HG02973 (cell line): ENCODE results near the gene MLXIP.
A peak's percentile ranks its signal among the peaks of the same experiment; 100 is the strongest.
"Not testable (repeated sequence)": the region's sequence is repeated elsewhere in the genome, so short reads cannot be mapped to it uniquely, and the experiment has no call there.

ENCODE experiments used
- ATAC-seq: cut with Tn5 transposase; IDR thresholded peaks from one replicate; pipeline ENCODE4 v1.9.1; 2021; ENCODE audit warnings: moderate library complexity; ENCODE audit not compliant: unreplicated experiment

The MLXIP gene

DNA sequence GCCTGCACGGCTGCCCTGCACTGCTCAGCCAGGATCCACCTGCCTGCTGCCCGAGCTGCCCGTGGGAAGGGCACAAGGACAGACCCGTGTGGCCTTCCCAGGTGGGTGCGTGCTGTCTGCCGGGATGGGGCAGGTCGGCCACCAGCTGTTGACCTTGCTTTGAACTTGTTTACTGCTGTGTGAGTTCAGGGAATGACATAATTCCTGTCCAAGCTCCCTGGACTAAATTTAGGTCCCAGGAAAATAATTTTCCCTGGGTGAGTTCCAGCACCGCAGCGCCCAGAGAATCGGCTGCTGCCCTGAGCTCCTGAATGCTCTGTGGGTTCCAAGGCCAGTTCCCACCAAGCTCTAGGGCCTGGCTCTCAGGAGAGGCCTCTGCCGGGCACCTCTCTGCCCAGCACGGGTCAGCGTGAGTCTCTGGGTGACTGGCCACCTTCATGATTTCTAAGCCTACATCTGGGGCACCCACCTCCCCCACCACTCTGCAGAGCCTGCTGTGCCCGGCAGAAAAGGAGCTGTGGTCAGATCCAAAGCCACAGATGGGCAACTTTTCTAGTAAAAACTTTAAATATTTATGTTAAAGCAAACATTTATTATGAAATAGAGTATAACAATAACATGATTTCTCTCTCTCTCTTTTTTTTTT, 27.2 kb upstream of the MLXIP start:
- ATAC-seq, result no peak

DNA sequence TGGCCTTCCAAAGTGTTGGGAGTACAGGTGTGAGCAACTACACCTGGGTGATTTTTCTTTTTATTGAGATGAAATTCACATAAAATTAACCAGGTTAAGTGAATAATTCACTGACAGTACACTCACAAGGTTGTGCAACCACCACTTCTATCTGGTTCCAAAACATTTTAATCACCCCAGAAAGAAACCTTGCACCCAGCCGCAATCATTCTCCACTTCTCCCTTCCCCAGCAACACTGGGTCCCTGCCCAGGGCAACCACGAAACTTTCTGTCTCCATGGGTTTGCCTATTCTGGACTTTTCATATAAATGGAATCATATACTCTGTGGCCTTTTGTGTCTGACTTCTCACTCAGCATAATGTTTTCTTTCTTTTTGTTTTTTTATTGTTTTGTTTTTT, 26.3 kb upstream of the MLXIP start:
- no peak for ATAC-seq

DNA sequence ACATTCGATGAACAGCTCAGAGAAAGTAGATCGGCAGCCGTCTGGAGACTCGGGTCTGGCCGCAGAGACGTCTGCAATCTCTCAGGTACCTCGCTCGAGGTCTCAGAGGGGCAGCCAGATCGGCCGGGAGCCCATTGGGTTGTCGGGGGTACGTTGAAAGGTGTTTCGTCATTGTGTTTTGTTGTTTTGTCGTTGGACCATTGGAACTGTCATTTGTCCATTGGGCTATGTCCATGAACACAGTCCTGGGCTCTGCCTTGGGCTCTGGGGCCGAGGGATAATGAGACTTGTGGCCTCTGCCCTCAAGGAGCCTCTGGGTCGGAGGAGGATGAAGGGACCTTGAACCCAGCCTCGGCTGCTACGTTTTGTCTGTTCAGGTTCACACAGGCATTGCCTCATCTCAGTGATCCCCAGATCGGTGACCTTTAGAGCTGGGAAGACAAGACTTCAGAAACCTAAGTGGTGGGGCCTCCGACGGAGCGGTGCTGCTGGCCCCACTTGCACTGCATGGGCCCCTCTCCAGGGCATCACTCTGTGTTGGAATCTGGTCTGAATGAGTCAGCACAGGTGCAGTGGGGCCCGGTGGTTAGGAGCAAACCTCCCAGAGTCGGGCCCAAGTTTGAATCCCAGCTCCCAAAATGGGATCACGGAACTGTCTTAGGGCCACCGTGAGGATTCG, 23.6 kb upstream of the MLXIP start:
- ATAC-seq, result no peak

DNA sequence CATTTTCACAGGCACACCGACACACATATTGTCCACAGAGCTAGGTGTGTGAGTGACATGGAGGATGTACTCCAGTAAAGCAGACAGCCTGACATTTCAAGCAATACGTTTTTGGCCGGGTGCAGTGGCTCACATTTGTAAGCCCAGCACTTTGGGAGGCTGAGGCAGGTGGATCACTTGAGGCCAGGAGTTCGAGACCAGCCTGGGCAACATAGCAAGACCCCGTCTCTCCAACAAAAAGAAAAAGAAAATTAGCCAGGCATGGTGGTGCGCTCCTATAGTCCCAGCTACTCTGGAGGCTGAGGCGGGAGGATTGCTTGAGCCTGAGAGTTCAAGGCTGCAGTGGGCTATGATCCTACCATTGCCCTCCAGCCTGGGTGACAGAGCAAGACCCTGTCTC, 22.1 kb upstream of the MLXIP start:
- ATAC-seq, result not testable (repeated sequence)

DNA sequence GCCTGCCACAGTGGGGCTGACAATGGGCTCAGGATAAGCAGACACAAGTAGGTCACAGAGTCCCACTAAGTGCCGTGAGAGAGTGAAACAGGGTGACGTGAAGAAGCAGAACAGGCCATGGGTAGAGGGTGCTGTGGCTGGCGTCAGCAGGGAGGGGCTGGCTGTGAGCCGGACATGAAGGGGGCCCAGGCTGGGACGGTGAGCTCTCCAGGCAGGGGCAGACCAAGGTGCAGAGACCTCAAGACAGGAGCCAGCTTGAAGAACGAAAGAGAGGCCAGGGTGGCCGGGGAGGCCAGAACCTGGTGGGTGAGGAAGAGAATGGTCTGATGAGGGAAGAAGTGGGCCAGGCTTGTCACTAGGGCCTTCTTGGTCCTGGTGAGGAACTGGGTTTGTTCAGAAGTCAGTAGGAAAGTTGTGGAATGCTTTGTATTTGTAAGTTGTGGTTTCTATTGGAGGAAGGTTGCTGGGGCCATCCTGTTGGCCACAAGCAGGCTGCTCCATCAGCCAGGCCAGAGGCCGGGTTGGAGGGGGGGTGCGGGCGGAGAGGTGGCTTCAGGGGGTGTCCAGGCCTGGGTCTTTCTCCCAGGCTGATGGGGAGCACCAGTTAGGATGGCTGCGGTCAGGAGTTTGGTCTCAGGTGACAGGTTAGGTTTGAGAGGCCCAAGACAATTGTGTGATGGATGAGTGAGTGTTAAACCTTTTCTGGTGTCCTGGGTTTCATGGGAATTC, 21.4 kb upstream of the MLXIP start:
- ATAC-seq, result no peak

DNA sequence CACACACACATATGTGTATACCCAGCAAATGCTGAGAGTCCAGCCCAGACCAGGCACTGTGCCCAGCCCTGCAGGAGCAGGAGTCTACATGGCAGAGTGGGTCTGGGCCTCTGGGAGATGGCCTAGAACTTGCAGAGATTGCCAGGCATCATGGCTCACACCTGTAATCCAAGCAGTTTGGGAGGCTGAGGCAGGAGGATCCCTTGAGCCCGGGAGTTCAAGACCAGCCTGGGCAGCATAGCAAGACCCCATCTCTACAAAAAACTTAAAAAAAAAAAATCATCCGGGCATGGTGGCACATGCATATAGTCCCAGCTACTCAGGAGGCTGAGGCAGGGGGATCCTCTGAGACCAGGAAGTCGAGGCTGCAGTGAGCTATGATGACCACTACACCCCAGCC, 20.8 kb upstream of the MLXIP start:
- no peak for ATAC-seq

DNA sequence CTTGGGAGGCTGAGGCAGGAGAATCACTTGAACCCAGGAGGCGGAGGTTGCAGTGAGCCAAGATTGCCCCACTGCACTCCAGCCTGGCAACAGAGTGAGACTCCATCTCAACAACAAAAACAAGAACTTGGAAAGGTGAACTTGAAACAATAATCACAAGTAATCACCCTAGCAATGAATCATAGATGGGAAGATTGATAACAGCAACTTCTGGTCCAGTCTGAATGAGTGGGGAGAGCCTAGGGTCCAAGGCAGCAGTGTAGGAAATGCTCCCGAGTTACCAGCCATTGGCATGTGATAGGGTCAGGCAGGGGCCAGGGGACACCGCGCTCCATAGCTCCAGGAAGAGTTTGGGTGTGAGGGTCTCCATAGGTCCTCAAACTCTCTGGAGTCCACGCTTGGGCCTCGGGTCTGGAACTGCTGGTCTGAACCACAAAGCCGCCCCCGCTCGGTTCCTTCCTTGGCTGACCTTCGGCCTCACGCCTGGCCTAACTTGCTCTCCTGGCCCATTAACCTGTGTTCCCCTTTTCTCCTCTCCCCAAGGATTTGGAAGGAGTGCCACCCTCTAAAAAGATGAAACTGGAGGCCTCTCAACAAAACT, 19.9 kb upstream of the MLXIP start:
- ATAC-seq, result no peak

DNA sequence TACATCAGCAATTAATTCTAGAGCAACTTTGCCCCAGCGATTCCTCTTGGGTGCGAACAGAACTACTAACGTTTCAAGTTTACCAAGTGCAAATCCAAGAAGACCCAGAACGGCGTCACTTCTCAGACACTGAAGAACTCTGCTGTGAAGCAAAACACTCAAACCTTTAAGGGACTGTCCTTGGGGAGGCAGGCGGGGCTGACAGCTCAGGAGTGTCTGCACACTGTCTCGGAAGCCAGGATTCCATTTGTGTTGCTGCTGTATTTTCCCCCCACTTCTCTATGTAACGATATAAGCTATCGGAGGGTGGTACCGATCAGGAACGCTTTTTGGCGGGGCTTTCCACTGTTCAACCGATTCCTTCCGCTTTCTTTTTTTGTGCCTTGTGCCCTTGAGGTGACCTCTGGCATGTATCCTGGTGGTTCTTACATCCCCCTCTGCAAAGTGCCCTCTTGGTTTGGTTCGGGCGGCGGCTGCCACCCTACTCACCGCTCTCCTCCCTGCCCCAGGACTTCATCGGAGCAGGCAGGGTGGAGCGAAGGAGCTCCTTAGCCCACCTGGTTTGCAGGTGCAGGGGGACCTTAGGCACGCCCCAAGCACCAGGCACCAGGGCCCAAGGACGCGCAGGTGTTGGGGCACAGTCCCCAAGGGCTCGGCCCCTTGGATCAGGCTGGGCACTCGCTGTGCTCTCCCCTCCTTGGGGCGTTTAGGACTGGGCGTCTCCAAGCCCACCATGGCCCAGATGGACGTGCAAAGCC, 19.2 kb upstream of the MLXIP start:
- no peak for ATAC-seq

DNA sequence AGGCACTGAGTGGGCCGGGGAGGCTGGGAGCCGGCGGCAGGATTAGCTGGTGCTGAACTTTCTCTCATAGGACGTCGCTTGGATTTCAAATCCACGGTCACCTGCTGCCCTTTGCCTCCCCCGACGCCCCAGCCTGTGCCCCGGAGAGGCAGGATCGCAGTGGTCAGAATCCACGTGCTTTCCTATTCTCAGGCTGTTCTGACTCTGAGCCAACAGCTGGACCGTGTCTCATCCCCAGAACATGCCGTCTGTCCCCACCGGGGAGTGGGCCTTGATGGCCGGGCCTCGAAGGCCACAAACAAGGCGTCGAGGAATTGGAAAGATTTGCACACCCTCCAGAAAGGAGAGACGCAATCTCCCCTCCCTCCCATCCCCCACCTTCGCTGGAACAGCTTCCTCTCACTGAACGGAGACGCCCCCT, 18.5 kb upstream of the MLXIP start:
- no peak for ATAC-seq

DNA sequence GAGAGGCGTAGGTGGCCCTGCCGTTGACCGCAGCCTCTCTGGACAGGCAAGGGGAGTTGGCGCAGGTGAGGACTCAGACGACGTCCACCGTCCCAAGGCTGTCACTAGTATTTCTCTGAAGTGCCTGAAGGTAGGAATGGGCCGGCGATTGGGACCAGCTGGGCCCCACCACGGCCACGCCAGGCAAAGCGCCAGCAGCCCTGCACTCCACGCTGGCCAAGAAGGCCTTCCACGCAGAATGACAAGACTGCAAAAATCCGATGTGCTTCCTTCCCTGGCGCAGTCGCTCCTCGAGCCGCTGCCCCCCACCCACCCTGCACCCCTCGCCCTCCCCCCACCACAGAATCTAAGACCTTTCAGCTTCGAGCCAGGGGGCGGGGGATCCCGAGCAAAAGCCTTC, 17.3 kb upstream of the MLXIP start:
- ATAC-seq, result no peak

DNA sequence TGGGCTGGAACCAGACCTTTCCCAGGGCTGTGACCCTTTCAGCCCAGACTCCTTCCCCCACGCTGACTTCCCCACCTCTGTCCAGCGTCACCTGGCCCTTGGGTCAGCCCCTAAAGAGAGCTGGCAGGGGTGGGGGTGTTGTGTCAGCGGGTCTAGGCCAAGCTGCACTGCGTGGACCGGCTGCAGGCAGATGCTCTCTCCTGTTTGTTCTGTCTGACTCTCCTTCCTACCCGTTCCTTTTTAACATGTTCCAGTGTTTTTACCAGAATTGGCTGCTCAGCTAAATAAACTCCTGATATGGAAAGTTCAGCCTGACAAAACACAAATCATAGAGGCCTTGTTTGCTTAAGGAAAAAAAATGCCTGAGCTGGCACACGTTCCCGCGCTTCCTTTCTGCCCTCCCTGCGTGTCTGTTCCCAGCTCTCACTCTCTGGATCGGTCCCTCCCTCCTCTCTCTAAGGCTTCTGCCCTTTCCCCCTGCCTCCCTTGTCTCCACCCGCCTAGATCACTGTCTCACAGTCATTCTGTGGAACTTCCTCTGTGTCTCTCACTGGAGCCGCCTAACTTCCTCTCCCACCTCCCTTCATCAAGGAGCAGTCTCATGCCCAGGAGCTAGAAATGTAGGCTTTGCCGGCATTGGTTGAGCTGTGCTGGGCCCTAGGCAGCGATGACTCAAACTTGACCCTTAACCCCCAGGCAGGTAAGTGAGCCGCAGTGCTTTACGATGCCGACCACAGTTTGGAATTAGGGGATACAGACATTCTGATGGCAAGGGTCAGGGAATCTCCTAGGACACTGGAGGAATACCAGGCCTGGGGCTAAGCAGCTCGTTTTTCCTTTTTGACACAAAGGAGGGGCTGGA, 15.5 kb upstream of the MLXIP start:
- ATAC-seq, result no peak

DNA sequence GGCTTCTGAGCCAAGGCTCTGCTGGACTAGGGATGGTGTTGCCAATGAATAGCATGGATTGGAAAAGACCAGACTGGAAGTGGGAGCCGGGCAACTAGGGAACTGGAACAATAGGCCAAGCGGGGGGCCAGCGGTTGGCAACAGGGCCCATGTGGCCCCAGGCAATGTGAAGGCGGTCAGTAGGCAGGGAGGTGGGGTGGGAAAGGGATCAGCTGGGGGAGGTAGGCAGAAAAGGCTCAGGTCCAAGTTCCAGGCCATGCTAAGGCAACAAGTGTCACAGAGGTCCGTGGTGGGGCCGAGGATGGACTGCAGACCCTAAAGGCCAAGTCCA, 14.9 kb upstream of the MLXIP start:
- no peak for ATAC-seq

DNA sequence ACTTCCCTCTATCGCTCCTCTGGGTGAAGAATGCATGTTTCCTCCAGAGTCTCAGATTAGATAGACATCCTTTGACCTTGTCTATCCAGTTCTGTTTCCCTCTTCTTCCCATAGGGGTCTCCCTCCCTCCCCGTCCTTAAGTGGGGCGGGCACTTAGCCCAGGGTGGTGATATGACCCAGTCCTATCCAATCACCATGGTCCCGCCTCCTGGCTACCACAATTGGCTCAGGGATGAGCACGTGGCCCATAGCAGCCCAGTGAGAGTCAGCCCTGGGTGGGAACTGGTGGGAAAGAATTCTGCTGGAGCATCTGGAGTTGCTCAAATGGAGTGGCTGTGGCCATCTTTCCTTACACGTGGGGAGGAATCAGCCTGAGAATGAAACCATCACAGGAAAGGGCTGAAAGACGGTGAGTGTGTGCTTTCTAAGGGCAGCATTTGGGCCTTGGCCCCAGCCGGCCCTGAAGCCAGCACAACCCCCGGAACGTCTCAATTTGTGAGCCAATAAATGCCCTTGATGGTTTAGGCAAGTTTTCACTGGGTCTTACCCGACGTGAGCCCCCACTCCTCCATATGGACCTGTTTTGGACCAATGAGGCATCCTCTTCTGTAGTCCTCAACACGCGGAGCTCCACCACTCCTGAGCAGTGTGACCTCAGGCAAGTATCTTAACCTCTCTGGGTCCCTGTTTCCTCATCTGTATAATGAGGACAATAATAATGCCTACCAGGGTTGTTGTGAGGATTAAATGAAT, 14.4 kb upstream of the MLXIP start:
- no peak for ATAC-seq

DNA sequence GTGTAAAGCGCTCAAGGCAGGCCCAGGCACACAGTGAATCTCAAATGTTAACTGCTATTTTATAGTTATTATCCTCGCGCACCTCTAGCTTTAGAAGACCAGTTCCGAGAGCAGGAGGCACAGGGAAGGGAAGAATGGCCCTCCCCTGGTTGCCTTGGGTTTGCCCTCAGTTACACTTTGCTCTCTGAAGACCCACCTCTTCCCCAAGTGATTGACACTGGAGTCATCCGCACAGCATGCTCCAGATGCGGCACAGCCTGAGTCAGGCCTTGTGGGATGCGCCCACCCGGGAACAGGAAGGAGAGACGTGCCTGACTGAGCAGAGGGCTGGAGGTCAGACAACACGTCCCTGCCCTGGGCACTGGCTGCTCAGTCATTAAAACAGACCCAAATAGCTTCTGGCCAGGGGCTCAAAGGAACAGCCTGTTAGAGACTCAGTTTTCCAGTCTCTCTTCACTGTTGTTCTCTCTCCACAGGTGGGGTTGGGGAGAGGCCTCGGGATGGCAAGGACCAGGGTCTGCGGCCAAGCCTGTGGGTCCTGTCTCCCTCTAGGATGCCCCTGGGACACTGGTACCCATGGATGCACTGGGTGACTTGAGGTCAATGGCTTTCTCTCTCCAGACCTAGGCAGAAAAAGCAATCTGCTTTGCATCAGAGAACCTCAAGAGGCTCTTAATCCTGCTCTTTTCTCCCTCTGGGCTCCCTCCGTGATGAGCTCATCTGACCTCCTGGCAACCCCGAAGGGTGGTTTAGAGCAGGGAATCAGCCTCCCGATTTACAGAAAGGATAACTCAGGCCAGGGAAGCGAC, 13.6 kb upstream of the MLXIP start:
- no peak for ATAC-seq

DNA sequence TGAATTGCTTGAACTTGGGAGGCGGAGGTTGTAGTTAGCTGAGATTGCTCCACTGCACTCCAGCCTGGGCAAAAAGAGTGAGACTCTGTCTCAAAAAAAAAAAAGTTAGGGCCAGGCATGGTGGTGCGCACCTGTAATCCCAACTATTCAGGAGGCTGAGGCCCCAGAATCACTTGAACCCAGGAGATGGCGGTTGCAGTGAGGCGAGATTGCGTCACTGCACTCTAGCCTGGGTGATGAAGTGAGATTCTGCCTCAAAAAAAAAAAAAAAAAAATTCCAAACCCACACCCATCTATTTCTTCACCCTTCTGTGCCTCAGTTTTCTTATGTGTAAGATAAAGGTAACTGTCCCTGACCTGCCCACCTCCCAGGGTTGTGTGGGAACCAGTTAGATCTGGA, 11.0 kb upstream of the MLXIP start:
- no peak for ATAC-seq

DNA sequence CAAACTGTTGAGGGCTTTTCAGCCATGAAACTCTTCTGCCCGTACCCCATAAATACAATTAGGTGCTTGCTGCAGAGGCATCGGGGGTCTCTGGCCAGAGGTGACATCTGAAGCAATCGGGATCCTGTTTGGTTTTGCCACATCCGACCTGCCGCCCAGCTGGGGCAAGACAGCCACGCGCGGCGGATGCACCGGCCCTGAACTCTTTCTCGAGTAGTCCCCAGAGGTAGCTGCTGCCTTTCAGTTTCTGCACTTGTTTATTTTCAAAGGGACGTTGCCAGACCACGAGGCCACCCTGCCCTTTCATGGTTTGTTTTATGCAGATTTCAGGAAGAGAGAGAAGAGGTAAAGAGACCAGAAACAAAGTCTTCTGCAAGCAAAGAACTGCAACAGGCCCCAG, 10.6 kb upstream of the MLXIP start:
- ATAC-seq, result peak; percentile 90

DNA sequence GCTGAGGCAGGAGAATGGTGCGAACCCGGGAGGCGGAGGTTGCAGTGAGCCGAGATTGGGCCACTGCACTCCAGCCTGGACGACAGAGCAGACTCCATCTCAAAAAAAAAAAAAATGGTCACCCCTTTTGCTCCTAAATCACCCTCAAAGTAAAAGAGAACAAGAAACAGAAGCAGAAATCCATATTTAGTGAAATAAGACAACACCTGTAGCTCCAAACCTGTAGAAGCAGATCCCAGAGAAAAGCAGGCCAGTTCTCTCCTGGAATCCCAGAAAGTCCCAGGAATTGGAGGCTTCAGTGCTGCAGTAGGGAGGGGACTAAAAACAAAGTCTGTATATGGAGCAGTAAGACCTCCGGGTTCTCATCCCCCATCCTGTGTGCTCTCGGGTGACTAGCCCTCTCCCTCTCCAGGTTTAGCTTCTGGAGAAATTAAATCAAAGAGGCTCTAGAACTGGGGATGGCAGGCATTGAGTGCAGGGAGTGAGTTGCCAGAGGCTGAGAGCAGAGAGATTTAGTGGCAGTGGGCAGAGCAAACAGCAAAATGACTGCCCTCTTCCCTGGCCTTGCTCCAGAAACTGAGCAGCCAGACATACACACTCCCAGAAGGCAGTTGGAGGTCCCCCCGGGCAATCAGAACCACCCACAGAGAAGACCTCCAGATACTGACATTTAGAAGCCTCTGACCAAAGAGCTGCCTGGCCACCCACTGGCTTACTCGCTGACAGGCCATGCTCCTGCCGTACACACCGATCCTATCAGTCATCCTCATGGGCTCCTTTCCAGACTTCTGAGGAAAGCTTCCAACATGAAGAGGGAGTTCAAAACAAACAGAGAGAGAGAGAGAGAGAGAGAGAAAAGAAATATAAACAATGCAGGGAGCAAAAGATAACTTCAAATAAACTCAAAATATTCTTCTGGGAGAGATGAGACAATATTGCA, 6.3 kb upstream of the MLXIP start:
- ATAC-seq, result no peak

DNA sequence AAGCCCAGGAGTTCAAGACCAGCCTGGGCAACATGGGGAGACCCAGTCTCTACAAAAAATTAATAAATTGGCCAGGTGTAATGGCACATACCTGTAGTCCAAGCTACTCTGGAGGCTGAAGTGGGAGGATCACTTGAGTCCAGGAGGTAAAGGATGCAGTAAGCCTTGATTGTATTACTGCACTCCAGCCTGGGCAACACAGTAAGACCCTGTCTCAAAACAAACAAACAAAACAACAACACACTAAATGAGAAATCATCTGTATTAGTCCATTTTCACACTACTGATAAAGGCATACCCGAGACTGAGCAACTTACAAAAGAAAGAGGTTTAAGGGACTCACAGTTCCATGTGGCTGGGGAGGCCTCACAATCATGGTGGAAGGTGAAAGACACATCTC, 4.7 kb upstream of the MLXIP start:
- ATAC-seq, result no peak
